GM23248 (cell line): ENCODE measurements around the gene PLCG1.

Source experiments
- EZH2 ChIP-seq: fragments of 200-600 bp; sonication (generic); IDR thresholded peaks from 2 replicates; pipeline ENCODE4 v1.6.1; 2018; ENCODE audit warnings: antibody characterized with exemption, mild to moderate bottlenecking; ENCODE audit not compliant: insufficient read depth, poor library complexity, severe bottlenecking
- EZH2phosphoT487 ChIP-seq: fragments of 200-600 bp; sonication (generic); IDR thresholded peaks from 2 replicates; pipeline ENCODE4 v1.6.1; 2018; ENCODE audit warnings: antibody characterized with exemption, moderate library complexity, mild to moderate bottlenecking, low read depth; ENCODE audit not compliant: insufficient read depth

DNA sequence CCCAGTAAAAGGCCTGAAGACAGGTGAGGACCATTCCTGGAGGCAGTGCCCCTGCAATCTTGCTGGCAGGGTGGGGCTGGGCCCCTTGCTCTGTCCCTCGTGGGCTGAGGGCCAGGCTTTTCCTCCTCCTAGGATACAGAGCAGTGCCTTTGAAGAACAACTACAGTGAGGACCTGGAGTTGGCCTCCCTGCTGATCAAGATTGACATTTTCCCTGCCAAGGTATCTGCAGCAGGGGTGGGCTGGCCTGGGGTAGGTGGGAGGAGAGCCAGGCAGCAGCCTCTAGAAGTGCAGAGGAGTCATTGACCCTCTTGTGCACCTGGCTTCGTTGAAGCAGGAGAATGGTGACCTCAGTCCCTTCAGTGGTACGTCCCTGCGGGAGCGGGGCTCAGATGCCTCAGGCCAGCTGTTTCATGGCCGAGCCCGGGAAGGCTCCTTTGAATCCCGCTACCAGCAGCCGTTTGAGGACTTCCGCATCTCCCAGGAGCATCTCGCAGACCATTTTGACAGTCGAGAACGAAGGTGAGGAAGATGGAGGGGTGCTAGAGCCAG, 36.5 kb downstream of the PLCG1 start:
- TF ChIP-seq EZH2phosphoT487 (no peak), EZH2 (no peak)
